Upper lobe of right lung (tissue), 1 donor: ENCODE results near the gene KIAA1217. TPM values are rescaled to one million over a fixed set of nuclear protein-coding genes. Genes with fewer than 3 reads are reported as not detected.
"Not testable (repeated sequence)": the region's sequence is repeated elsewhere in the genome, so short reads cannot be mapped to it uniquely, and the experiment has no call there.

ENCODE experiments used
- ATAC-seq: fragments of 200-7000 bp; cut with Tn5 transposase; one replicate; pipeline ENCODE4 v1.9.1; 2020; ENCODE audit warnings: mild to moderate bottlenecking, moderate library complexity
- DNase-seq: peaks from one replicate; pipeline ENCODE4 v3.0.0-alpha.2; 2020
- H3K27ac ChIP-seq: fragments of 200-600 bp; one replicate; pipeline ENCODE4 v1.8.0; 2022
- H3K27me3 ChIP-seq: fragments of 200-600 bp; one replicate; pipeline ENCODE4 v1.8.0; 2022; ENCODE audit warnings: mild to moderate bottlenecking
- H3K36me3 ChIP-seq: fragments of 200-600 bp; one replicate; pipeline ENCODE4 v1.8.0; 2022
- H3K4me1 ChIP-seq: fragments of 200-600 bp; one replicate; pipeline ENCODE4 v1.8.0; 2022
- H3K4me3 ChIP-seq: fragments of 200-600 bp; one replicate; pipeline ENCODE4 v1.8.0; 2022; ENCODE audit warnings: mild to moderate bottlenecking
- H3K9me3 ChIP-seq: fragments of 200-600 bp; one replicate; pipeline ENCODE4 v1.8.0; 2022
- CTCF ChIP-seq: fragments of 200-600 bp; IDR thresholded peaks from one replicate; pipeline ENCODE4 v1.8.0; 2022; ENCODE audit warnings: antibody characterized with exemption
- intact Hi-C: fragments of 100-400 bp; cut with DNase I; formaldehyde crosslinking; loops from one replicate; pipeline ENCODE4 v1.11.0; 2022
- total RNA-seq: library from RNA; stranded (reverse); fragmentation: NEBNext Ultra II Directional; extraction: Animal tissue kit (Norgen Biotek cat#: 25700); gene quantifications from one replicate; pipeline ENCODE4 v1.2.1, GENCODE V29; 2021
- donor health status: DM: no; HTN: yes; CAD: no; lungs with severe emphysema.

Gene KIAA1217
- total RNA-seq, 1 donor from 2014 or later: 23.5 TPM

GRCh38 chr10:24318517-24318916, 109.6 kb downstream of the KIAA1217 start:
- H3K27ac ChIP-seq: no peak overlapping the region
- no peak for DNase-seq
- H3K27me3 ChIP-seq: no peaks in the 10 kb centered on the region
- no peaks in the 10 kb centered on the region for H3K4me1 ChIP-seq
- H3K9me3 ChIP-seq: no peaks in the 10 kb centered on the region
- H3K4me3 ChIP-seq: no peak overlapping the region
- ATAC-seq: no peak
- intact Hi-C loops: no loop called here
- H3K36me3 ChIP-seq: no peaks in the 10 kb centered on the region
- no peak for TF ChIP-seq CTCF

GRCh38 chr10:24320373-24320772, 111.4 kb downstream of the KIAA1217 start:
- H3K27me3 ChIP-seq: no peaks in the 10 kb centered on the region
- H3K4me1 ChIP-seq: no peaks in the 10 kb centered on the region
- no peak overlapping the region for H3K4me3 ChIP-seq
- no peak for DNase-seq
- H3K27ac ChIP-seq: no peak overlapping the region
- TF ChIP-seq CTCF: no peak
- intact Hi-C loops: no loop called here
- no peaks in the 10 kb centered on the region for H3K9me3 ChIP-seq
- ATAC-seq: no peak
- H3K36me3 ChIP-seq: no peaks in the 10 kb centered on the region

GRCh38 chr10:24324651-24325050, 115.7 kb downstream of the KIAA1217 start:
- no peak for DNase-seq
- no peaks in the 10 kb centered on the region for H3K9me3 ChIP-seq
- TF ChIP-seq CTCF: no peak

GRCh38 chr10:24331457-24331856, 122.5 kb downstream of the KIAA1217 start:
- Histone ChIP-seq H3K27ac (no peak overlapping the region), H3K4me1 (no peaks in the 10 kb centered on the region)
- ATAC-seq: peak; percentile 61

More at GRCh38 chr10:24324651-24325050, 115.7 kb downstream of the KIAA1217 start:
- H3K27ac ChIP-seq: no peak overlapping the region
- no peak overlapping the region for H3K4me3 ChIP-seq
- intact Hi-C loops: no loop called here
- ATAC-seq: no peak
- H3K27me3 ChIP-seq: no peaks in the 10 kb centered on the region
- H3K36me3 ChIP-seq: no peaks in the 10 kb centered on the region
- H3K4me1 ChIP-seq: no peaks in the 10 kb centered on the region

GRCh38 chr10:24333736-24334135, 124.8 kb downstream of the KIAA1217 start:
- no peak for ATAC-seq
- H3K4me3 ChIP-seq: no peak overlapping the region
- DNase-seq: no peak
- intact Hi-C loops: no loop called here
- H3K36me3 ChIP-seq: no peaks in the 10 kb centered on the region
- no peaks in the 10 kb centered on the region for H3K4me1 ChIP-seq
- no peak overlapping the region for H3K27ac ChIP-seq
- no peak for TF ChIP-seq CTCF
- H3K27me3 ChIP-seq: no peaks in the 10 kb centered on the region
- no peaks in the 10 kb centered on the region for H3K9me3 ChIP-seq

More at GRCh38 chr10:24331457-24331856, 122.5 kb downstream of the KIAA1217 start:
- Histone ChIP-seq H3K36me3 (no peaks in the 10 kb centered on the region), H3K27me3 (no peaks in the 10 kb centered on the region), H3K9me3 (no peaks in the 10 kb centered on the region), H3K4me3 (no peak overlapping the region)
- no peak for TF ChIP-seq CTCF
- DNase-seq: no peak
- intact Hi-C loops: no loop called here

- H3K27me3 ChIP-seq: no peaks in the 10 kb centered on the region
- H3K27ac ChIP-seq: no peak overlapping the region
- H3K36me3 ChIP-seq: no peaks in the 10 kb centered on the region
- H3K9me3 ChIP-seq: no peaks in the 10 kb centered on the region
- no peak overlapping the region for H3K4me3 ChIP-seq
- no peak for ATAC-seq
- no peak for TF ChIP-seq CTCF
- intact Hi-C loops: no loop called here
- DNase-seq: no peak
- no peaks in the 10 kb centered on the region for H3K4me1 ChIP-seq
These were observed 125.5 kb downstream of the KIAA1217 start for GRCh38 chr10:24334279-24334939.

- H3K4me3 ChIP-seq, H3K9me3 ChIP-seq, H3K27me3 ChIP-seq, ATAC-seq, H3K4me1 ChIP-seq, H3K27ac ChIP-seq, H3K36me3 ChIP-seq, intact Hi-C loops, DNase-seq: not testable (repeated sequence)
These were observed 128.8 kb downstream of the KIAA1217 start for GRCh38 chr10:24337723-24338122.
